GM08714 (cell line): ENCODE data around the gene PTPRM.

Experiments
- H3K4me3 ChIP-seq: fragments of 200-500 bp; sonication (Bioruptor generic); 2 replicates; pipeline ENCODE4 v1.5.1; 2014; ENCODE audit warnings: mild to moderate bottlenecking, low read length, inconsistent platforms
- ZNF274 ChIP-seq: IDR thresholded peaks from 2 replicates; pipeline ENCODE4 v1.6.1; 2012; ENCODE audit warnings: mild to moderate bottlenecking, low read depth, low read length

Gene PTPRM

DNA sequence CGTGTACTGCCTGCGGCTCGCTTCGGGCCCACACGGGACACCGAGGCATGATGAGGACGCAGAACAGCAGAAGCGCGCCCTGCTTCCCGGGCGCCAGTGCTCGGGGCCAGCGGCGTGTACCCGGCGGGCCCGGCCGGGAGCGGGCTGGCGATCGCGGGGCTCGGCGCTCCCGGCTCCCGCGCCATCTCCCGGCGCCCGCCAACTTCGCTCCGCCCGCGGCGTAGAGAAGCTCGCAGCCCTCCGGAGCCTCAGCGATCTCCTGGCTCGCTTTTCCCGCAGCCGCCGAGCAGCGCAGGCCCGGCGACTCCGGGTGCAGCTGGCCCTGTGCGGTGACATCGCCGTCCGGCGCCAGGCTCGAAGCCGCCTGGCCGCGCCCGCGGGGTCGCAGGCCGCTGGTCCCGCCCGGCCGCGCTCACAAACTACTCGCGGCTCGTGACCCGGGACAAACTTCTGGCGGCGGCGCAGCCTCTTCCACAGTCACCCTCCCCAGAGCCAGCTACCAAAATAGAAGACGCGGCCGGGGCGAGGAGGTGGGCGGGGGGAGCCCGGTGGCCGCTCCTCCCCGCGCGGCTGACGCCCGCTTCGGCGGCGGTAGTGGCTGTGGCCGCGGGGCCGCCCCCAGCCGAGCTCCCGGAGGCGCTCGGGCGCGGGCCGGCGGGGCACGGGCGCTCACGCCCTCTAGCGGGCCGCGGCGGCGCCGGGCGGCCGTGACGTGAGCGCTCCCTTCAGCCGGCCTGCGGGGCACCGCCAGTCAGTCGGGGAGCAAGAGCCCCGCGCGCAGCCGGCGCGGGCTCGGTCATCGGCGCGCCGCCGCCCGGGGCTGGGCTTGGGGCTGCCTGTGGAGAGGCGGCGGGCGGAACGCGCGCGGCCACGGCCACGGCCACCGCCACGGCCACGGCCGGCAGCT is at the start of gene PTPRM:
PTPRM (plus strand) TSS at position 750 of the 907 bp plus-strand sequence. CDS start 503 bp downstream, outside the sequence.
- peak within 1 kb of the TSS; percentile 57 for H3K4me3 ChIP-seq
- TF ChIP-seq ZNF274: no peak

DNA sequence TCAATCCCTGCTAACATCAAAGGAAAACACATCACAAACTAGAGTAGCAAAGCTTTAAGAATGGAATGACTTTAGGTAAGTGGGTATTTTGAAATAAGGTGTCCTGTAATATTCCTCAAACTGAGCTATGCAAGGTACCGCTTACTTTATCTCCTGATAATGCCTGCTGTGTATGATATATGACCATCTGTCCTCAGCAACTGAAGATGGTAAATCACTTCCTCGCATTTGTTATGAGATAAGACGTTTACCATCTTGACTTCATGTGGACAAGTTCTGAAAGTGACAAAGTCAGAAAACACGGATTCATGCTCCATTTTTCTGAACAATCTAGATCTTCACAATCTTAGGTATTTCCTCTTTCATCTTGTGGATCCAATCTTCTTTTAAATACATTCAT is 49.3 kb upstream of the PTPRM start:
- no peak for TF ChIP-seq ZNF274
- no peak overlapping the region for H3K4me3 ChIP-seq

DNA sequence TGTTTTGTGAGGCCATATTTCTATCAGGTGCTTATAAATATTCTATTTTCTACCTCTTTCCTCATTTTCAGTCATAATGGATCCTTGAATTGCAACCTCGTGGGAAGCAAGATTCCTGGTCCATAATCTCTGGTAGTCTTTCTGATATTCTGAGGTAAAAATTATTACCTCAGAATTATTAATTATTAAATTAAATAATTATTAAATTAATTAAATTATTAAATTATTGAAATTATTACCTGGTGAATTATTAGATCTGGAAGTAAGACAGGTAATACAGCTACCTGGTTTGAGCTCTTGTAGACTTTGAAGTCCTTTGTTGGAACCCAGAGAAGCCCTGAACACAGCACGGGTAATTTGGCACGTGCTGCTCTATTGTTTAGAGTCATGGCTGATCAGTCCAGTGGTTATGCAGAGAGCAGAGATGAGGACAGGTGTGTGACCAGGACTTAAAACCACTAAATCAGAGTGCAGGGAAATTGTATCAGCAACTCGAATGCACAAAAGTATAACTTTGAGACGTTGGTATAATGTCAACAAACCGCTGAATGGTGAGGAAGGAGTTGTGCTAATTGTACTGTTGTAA is 46.8 kb upstream of the PTPRM start:
- no peak overlapping the region for H3K4me3 ChIP-seq
- TF ChIP-seq ZNF274: no peak

DNA sequence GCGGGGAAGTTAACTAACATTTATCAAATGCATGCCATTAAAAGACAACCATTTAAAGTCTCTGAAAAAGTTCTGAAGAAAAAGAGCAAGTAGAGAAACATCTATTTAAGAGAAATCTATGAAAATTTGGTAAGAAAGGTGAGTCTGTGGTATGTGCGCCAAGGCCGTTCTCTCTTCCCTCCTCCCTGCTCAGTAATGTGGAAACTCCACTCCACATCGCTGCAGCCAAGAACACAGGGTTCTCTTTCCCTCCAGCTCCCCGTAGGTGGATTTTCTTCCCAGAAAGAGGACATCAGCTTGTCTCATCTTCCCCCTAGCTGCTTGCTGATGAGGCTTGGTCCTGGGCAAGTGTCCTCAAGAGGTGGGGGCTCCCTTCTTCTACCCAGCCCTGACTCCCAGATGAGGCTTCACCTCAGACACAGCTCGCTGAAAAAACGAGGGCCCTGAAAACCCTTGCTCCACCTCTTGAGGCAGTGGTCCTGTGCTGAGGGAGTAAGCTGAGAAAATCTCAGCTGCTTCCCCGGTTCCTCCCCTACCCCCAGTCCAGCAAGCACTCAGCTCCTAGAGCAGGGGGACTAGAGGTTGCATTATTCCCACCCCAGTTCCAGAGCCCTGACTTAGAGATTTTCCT is 45.8 kb upstream of the PTPRM start:
- H3K4me3 ChIP-seq: no peak overlapping the region
- TF ChIP-seq ZNF274: no peak

DNA sequence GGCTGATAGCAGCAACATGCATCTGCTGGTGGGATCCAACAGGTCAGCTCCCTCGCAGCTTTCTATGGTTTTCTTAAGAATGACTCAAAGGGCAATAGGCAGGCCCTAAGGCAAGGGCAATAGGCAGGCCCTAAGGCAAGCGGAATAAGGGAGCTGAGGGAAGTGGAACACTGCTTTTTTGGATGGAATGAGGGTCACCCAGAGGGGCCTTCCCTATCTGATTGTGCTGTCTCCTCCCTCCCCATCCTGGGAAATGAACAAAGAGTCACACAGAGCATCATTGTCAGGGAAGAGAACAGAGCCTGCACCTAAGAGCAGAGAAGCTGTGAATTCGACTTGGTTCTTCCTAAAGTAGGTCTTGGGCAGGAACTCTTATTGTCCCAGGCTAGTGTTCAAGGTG is 43.3 kb upstream of the PTPRM start:
- TF ChIP-seq ZNF274: no peak
- H3K4me3 ChIP-seq: no peak overlapping the region

DNA sequence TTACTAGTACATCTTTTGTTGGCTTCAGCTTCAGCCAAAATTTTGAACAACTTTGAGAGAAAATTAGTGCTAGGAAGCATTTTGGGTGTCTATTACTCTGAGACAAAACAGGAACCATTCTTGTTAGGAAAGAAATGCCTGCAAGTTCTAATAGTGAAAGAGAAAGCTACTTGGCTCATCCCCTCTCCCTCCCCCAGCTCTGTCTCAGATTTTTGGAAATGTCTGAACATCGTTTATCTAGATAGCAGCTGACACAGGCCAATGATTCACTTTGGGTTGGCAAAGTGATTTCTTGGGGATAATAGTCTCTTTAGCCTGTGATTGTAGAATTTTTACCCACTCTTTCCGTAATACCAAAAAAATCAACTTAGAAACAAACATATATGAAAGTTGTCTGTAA is 42.3 kb upstream of the PTPRM start:
- TF ChIP-seq ZNF274: no peak
- no peak overlapping the region for H3K4me3 ChIP-seq

DNA sequence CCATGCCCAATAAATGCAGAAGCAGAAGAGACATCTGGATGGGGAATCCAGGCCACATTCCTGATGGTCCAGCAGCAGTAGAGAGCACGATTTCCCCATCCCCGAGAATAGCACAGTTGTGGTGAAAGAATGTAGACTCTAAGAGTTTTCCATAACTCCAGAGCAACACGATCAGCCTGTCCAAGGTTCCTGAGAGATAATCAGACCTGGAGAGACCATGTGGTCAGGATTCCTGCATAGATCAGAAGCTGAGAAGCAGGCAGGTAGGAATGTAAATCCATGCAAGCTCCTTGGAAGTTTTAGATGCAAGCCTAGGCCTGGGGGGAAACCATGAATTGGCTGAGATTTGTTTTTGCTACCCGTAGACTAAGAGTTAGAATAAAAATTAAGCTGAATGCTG is 34.2 kb upstream of the PTPRM start:
- no peak for TF ChIP-seq ZNF274

DNA sequence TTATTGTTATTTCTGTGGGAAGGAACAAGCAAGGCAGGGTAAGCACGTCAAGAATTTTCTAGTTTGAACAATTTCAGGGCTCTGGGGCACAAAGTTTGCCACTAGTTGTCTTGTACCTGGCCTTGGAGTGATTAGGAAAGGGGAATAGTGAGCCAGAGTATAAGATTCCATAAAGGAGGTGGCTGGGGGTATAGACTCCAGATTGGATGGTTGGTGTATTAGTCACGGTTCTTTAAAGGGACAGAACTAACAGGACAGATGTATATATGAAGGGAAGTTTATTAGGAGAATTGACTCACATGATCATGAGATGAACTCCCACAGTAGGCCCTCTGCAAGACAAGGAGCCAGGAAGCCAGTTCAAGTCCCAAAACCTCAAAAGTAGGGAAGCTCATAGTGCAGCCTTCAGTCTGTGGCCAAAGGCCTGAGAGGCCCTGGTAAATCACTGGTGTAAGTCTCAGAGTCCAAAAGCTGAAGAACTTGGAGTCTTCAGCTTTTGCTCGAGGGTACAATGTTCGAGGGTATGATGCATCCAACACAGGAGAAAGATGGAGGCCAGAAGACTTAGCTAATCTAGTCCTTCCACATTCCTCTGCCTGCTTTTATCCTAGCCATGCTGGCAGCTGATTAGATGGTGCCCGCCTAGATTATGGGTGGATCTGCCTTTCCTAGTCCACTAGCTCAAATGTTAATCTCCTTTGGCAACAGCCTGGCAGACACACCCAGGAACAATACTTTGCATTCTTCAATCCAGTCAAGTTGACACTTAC is 31.5 kb upstream of the PTPRM start:
- no peak for TF ChIP-seq ZNF274

More for the DNA sequence above, 34.2 kb upstream of the PTPRM start:
- no peak overlapping the region for H3K4me3 ChIP-seq

DNA sequence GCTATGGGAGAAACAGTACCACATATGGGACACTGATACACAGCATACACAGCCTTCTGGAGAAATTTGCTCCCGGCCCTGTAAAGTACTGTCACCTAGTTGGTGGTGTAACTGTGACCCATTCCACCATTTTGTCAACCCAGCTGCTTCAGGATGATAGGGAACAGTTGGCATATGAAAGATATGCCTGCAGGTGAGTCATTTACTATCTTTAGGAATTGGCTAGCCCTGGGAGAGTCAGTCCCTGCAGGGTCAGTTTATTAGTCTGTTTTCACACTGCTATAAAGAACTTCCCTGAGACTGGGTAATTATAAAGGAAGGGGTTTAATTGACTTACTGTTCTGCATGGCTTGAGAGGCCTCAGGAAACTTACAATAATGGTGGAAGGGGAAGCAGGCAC is 30.0 kb upstream of the PTPRM start:
- H3K4me3 ChIP-seq: no peak overlapping the region
- TF ChIP-seq ZNF274: no peak

More for the DNA sequence above, 31.5 kb upstream of the PTPRM start:
- H3K4me3 ChIP-seq: no peak overlapping the region

DNA sequence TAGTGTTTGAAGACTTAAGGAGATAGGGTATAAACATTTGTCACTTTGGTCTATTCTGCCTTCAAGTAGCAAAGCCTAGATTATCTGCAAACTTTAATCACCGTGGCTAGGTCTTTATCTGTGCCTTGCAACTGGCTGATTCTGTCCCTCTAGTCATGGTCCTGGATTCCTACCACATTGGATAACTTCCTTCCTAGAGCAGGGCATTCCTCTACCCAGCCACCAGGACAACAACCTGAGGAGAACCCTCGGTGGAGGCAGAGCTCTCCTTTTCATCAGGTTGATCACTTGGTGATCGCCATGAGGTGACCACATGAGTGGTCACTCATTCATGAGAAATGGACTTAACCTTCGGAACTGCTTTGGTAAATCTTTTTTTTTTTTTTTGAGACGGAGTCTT is 25.3 kb upstream of the PTPRM start:
- TF ChIP-seq ZNF274: no peak
- H3K4me3 ChIP-seq: no peak overlapping the region

DNA sequence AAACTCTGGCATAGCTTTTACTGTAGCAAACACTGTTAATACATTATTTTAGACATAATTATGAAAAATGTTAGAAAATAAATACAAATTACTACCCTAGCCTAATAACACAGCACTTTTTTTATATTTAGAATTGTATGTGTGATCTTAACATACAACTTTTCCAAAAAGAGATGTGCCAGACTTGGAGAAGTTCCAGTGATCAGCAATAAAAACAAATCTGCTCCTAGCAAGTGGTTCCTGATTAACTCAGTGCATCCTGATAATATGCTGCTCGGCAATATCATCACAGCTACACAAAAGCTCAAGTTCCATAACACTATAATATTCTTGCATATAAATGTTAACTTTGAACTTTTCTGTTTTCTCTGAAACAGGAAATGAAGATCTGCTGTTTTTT is 22.4 kb upstream of the PTPRM start:
- no peak for TF ChIP-seq ZNF274
- no peak overlapping the region for H3K4me3 ChIP-seq

DNA sequence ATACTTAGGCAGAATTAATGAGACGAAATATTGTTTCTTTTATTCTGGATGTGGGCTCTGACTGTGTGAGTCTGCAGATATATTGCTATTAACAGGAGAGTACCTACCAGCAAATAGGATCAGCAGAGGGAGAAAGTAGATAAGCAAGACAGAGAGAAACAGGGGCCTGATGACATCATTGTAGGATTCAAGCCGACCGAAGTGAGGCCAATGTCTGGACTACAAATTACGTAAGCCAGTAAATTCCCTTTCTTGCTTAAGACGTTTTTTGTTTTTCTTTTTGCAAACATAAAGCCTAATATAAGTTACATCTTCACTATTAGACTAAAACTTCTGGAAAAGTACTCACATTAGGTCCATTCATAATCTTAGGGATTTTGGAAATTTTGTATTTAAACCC is 21.4 kb upstream of the PTPRM start:
- TF ChIP-seq ZNF274: no peak
- no peak overlapping the region for H3K4me3 ChIP-seq

DNA sequence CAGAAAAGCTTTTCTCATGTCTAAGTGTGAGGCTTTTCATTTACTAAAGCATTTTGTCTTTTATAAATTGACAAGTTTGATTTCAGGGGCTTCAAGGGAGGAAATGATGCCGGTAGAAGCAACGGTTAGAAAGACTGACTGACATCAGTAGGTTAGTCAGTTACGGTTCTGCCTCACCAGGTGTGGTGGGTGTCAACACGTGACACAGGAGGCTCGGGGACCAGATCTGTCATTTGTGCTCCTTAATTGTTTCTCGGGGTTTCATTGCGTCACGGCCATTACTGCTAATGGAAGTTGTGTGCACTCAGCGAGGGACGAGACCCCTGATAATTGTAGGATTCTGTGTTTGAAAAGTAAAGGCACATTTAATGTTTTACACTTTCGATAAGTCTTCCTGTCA is 18.9 kb upstream of the PTPRM start:
- no peak overlapping the region for H3K4me3 ChIP-seq
- no peak for TF ChIP-seq ZNF274

DNA sequence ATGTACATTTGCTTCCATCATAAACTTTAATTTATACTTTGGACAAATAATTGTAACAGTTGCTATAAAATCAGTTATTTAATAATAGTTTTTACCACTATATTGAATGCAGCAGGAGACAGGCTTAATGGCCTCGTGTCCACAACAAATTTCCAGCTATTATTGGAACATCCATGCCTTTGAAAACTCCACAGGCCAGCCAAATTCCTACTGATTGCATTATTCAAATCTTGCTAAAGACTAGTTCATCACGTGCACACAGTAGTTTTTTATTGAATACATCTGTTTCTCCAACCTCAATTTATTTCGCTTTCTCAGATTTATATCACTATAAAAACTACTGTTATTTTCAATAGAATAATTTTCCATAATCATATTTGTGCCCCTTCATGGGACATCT is 18.4 kb upstream of the PTPRM start:
- H3K4me3 ChIP-seq: no peak overlapping the region
- no peak for TF ChIP-seq ZNF274
